ENCODE data around the gene ARHGEF12.

Gene ARHGEF12

GRCh38 chr11:120375076-120375475, 38.9 kb downstream of the ARHGEF12 start:
- no peaks in the 10 kb centered on the region for H3K27me3 ChIP-seq (ENCODE audit: low read depth, low read length)
- no peaks in the 10 kb centered on the region for H3K36me3 ChIP-seq (ENCODE audit: control insufficient read depth in 1 of 2, insufficient read depth in 2 of 2, low read length in 2 of 2)
- peaks cover 0 to 23% of the 10 kb centered on the region in 2 donors for H3K4me1 ChIP-seq (ENCODE audit: control insufficient read depth in 1 of 2, insufficient read depth in 2 of 2, low read length in 2 of 2)
- H3K27ac ChIP-seq (ENCODE audit: low read length) = no peak overlapping the region
- H3K4me3 ChIP-seq (ENCODE audit: low read depth in 1 of 2, low read length in 2 of 2) = no peak overlapping the region
- H3K9me3 ChIP-seq (ENCODE audit: control insufficient read depth in 1 of 2, low read length in 2 of 2) = peaks cover 0 to 3% of the 10 kb centered on the region in 2 donors

GRCh38 chr11:120376547-120377182, 40.5 kb downstream of the ARHGEF12 start:
- Histone ChIP-seq H3K27ac (ENCODE audit: low read length) (no peak overlapping the region), H3K4me3 (ENCODE audit: low read depth in 1 of 2, low read length in 2 of 2) (no peak overlapping the region), H3K4me1 (ENCODE audit: control insufficient read depth in 1 of 2, insufficient read depth in 2 of 2, low read length in 2 of 2) (peaks cover 0 to 30% of the 10 kb centered on the region in 2 donors)

GRCh38 chr11:120378474-120378873, 42.3 kb downstream of the ARHGEF12 start:
- no peak overlapping the region for H3K4me3 ChIP-seq (ENCODE audit: low read depth in 1 of 2, low read length in 2 of 2)
- peaks cover 0 to 35% of the 10 kb centered on the region in 2 donors for H3K4me1 ChIP-seq (ENCODE audit: control insufficient read depth in 1 of 2, insufficient read depth in 2 of 2, low read length in 2 of 2)

More at GRCh38 chr11:120376547-120377182, 40.5 kb downstream of the ARHGEF12 start:
- Histone ChIP-seq H3K36me3 (ENCODE audit: control insufficient read depth in 1 of 2, insufficient read depth in 2 of 2, low read length in 2 of 2) (no peaks in the 10 kb centered on the region), H3K9me3 (ENCODE audit: control insufficient read depth in 1 of 2, low read length in 2 of 2) (peaks cover 0 to 3% of the 10 kb centered on the region in 2 donors), H3K27me3 (ENCODE audit: low read depth, low read length) (no peaks in the 10 kb centered on the region)

GRCh38 chr11:120381401-120381800, 45.2 kb downstream of the ARHGEF12 start:
- peaks cover 0 to 48% of the 10 kb centered on the region in 2 donors for H3K4me1 ChIP-seq (ENCODE audit: control insufficient read depth in 1 of 2, insufficient read depth in 2 of 2, low read length in 2 of 2)
- H3K27ac ChIP-seq (ENCODE audit: low read length) = no peak overlapping the region
- H3K36me3 ChIP-seq (ENCODE audit: control insufficient read depth in 1 of 2, insufficient read depth in 2 of 2, low read length in 2 of 2) = no peaks in the 10 kb centered on the region

More at GRCh38 chr11:120378474-120378873, 42.3 kb downstream of the ARHGEF12 start:
- Histone ChIP-seq H3K9me3 (ENCODE audit: control insufficient read depth in 1 of 2, low read length in 2 of 2) (peaks cover 0 to 3% of the 10 kb centered on the region in 2 donors), H3K27ac (ENCODE audit: low read length) (no peak overlapping the region), H3K36me3 (ENCODE audit: control insufficient read depth in 1 of 2, insufficient read depth in 2 of 2, low read length in 2 of 2) (no peaks in the 10 kb centered on the region), H3K27me3 (ENCODE audit: low read depth, low read length) (no peaks in the 10 kb centered on the region)

GRCh38 chr11:120383518-120384155, 47.4 kb downstream of the ARHGEF12 start:
- peaks cover 0 to 41% of the 10 kb centered on the region in 2 donors for H3K4me1 ChIP-seq (ENCODE audit: control insufficient read depth in 1 of 2, insufficient read depth in 2 of 2, low read length in 2 of 2)
- H3K36me3 ChIP-seq (ENCODE audit: control insufficient read depth in 1 of 2, insufficient read depth in 2 of 2, low read length in 2 of 2) = no peaks in the 10 kb centered on the region
- no peaks in the 10 kb centered on the region for H3K27me3 ChIP-seq (ENCODE audit: low read depth, low read length)
- H3K9me3 ChIP-seq (ENCODE audit: control insufficient read depth in 1 of 2, low read length in 2 of 2) = no peaks in the 10 kb centered on the region
- H3K4me3 ChIP-seq (ENCODE audit: low read depth in 1 of 2, low read length in 2 of 2) = no peak overlapping the region
- no peak overlapping the region for H3K27ac ChIP-seq (ENCODE audit: low read length)

More at GRCh38 chr11:120381401-120381800, 45.2 kb downstream of the ARHGEF12 start:
- H3K4me3 ChIP-seq (ENCODE audit: low read depth in 1 of 2, low read length in 2 of 2) = no peak overlapping the region
- peaks cover 0 to 3% of the 10 kb centered on the region in 2 donors for H3K9me3 ChIP-seq (ENCODE audit: control insufficient read depth in 1 of 2, low read length in 2 of 2)
- no peaks in the 10 kb centered on the region for H3K27me3 ChIP-seq (ENCODE audit: low read depth, low read length)

- no peaks in the 10 kb centered on the region for H3K36me3 ChIP-seq (ENCODE audit: control insufficient read depth in 1 of 2, insufficient read depth in 2 of 2, low read length in 2 of 2)
- no peaks in the 10 kb centered on the region for H3K27me3 ChIP-seq (ENCODE audit: low read depth, low read length)
- H3K4me3 ChIP-seq (ENCODE audit: low read depth in 1 of 2, low read length in 2 of 2) = no peak overlapping the region
- peaks cover 0 to 41% of the 10 kb centered on the region in 2 donors for H3K4me1 ChIP-seq (ENCODE audit: control insufficient read depth in 1 of 2, insufficient read depth in 2 of 2, low read length in 2 of 2)
- no peak overlapping the region for H3K27ac ChIP-seq (ENCODE audit: low read length)
- no peaks in the 10 kb centered on the region for H3K9me3 ChIP-seq (ENCODE audit: control insufficient read depth in 1 of 2, low read length in 2 of 2)
Measured at GRCh38 chr11:120384476-120384875, 48.3 kb downstream of the ARHGEF12 start.

GRCh38 chr11:120385110-120385509, 48.9 kb downstream of the ARHGEF12 start:
- no peaks in the 10 kb centered on the region for H3K9me3 ChIP-seq (ENCODE audit: control insufficient read depth in 1 of 2, low read length in 2 of 2)
- H3K27me3 ChIP-seq (ENCODE audit: low read depth, low read length) = no peaks in the 10 kb centered on the region
- no peak overlapping the region for H3K4me3 ChIP-seq (ENCODE audit: low read depth in 1 of 2, low read length in 2 of 2)
- peaks cover 0 to 41% of the 10 kb centered on the region in 2 donors for H3K4me1 ChIP-seq (ENCODE audit: control insufficient read depth in 1 of 2, insufficient read depth in 2 of 2, low read length in 2 of 2)
- H3K36me3 ChIP-seq (ENCODE audit: control insufficient read depth in 1 of 2, insufficient read depth in 2 of 2, low read length in 2 of 2) = no peaks in the 10 kb centered on the region
- H3K27ac ChIP-seq (ENCODE audit: low read length) = no peak overlapping the region

- H3K9me3 ChIP-seq (ENCODE audit: control insufficient read depth in 1 of 2, low read length in 2 of 2) = no peaks in the 10 kb centered on the region
- H3K4me3 ChIP-seq (ENCODE audit: low read depth in 1 of 2, low read length in 2 of 2) = no peak overlapping the region
- H3K27me3 ChIP-seq (ENCODE audit: low read depth, low read length) = no peaks in the 10 kb centered on the region
- peaks cover 0 to 41% of the 10 kb centered on the region in 2 donors for H3K4me1 ChIP-seq (ENCODE audit: control insufficient read depth in 1 of 2, insufficient read depth in 2 of 2, low read length in 2 of 2)
- no peak overlapping the region for H3K27ac ChIP-seq (ENCODE audit: low read length)
- H3K36me3 ChIP-seq (ENCODE audit: control insufficient read depth in 1 of 2, insufficient read depth in 2 of 2, low read length in 2 of 2) = no peaks in the 10 kb centered on the region
Measured at GRCh38 chr11:120385655-120386054, 49.4 kb downstream of the ARHGEF12 start.

- H3K9me3 ChIP-seq (ENCODE audit: control insufficient read depth in 1 of 2, low read length in 2 of 2) = no peaks in the 10 kb centered on the region
- H3K4me1 ChIP-seq (ENCODE audit: control insufficient read depth in 1 of 2, insufficient read depth in 2 of 2, low read length in 2 of 2) = peaks cover 0 to 37% of the 10 kb centered on the region in 2 donors
- H3K4me3 ChIP-seq (ENCODE audit: low read depth in 1 of 2, low read length in 2 of 2) = no peak overlapping the region
Measured at GRCh38 chr11:120386318-120386717, 50.1 kb downstream of the ARHGEF12 start.

GRCh38 chr11:120386774-120387371, 50.7 kb downstream of the ARHGEF12 start:
- peaks cover 0 to 32% of the 10 kb centered on the region in 2 donors for H3K4me1 ChIP-seq (ENCODE audit: control insufficient read depth in 1 of 2, insufficient read depth in 2 of 2, low read length in 2 of 2)
- H3K27ac ChIP-seq (ENCODE audit: low read length) = no peak overlapping the region
- H3K4me3 ChIP-seq (ENCODE audit: low read depth in 1 of 2, low read length in 2 of 2) = no peak overlapping the region

More at GRCh38 chr11:120386318-120386717, 50.1 kb downstream of the ARHGEF12 start:
- H3K36me3 ChIP-seq (ENCODE audit: control insufficient read depth in 1 of 2, insufficient read depth in 2 of 2, low read length in 2 of 2) = no peaks in the 10 kb centered on the region
- H3K27ac ChIP-seq (ENCODE audit: low read length) = no peak overlapping the region
- no peaks in the 10 kb centered on the region for H3K27me3 ChIP-seq (ENCODE audit: low read depth, low read length)

GRCh38 chr11:120388261-120388660, 52.0 kb downstream of the ARHGEF12 start:
- Histone ChIP-seq H3K4me3 (ENCODE audit: low read depth in 1 of 2, low read length in 2 of 2) (no peak overlapping the region), H3K27me3 (ENCODE audit: low read depth, low read length) (no peaks in the 10 kb centered on the region), H3K4me1 (ENCODE audit: control insufficient read depth in 1 of 2, insufficient read depth in 2 of 2, low read length in 2 of 2) (peaks cover 0 to 25% of the 10 kb centered on the region in 2 donors), H3K27ac (ENCODE audit: low read length) (no peak overlapping the region), H3K9me3 (ENCODE audit: control insufficient read depth in 1 of 2, low read length in 2 of 2) (no peaks in the 10 kb centered on the region), H3K36me3 (ENCODE audit: control insufficient read depth in 1 of 2, insufficient read depth in 2 of 2, low read length in 2 of 2) (no peaks in the 10 kb centered on the region)

More at GRCh38 chr11:120386774-120387371, 50.7 kb downstream of the ARHGEF12 start:
- Histone ChIP-seq H3K9me3 (ENCODE audit: control insufficient read depth in 1 of 2, low read length in 2 of 2) (no peaks in the 10 kb centered on the region), H3K36me3 (ENCODE audit: control insufficient read depth in 1 of 2, insufficient read depth in 2 of 2, low read length in 2 of 2) (no peaks in the 10 kb centered on the region), H3K27me3 (ENCODE audit: low read depth, low read length) (no peaks in the 10 kb centered on the region)

Measured in muscle layer of duodenum (tissue), 2 donors.